Activated naive CD8-positive, alpha-beta T cell treated with anti-CD3 and anti-CD28 coated beads for 36 hours (primary cell): ENCODE results near the gene MACROH2A2. TPM values are rescaled to one million over a fixed set of nuclear protein-coding genes. Genes with fewer than 3 reads are reported as not detected.
A peak's percentile ranks its signal among the peaks of the same experiment; 100 is the strongest.
"Not testable (repeated sequence)": the region's sequence is repeated elsewhere in the genome, so short reads cannot be mapped to it uniquely, and the experiment has no call there.

Experiments
- DNase-seq: peaks from one replicate; pipeline ENCODE4 v3.0.0; 2021
- H3K27ac Mint-ChIP-seq: one replicate; pipeline ENCODE4 v1.8.0; 2022; ENCODE audit warnings: mild to moderate bottlenecking, moderate library complexity, mixed read lengths
- H3K27me3 Mint-ChIP-seq: one replicate; pipeline ENCODE4 v1.8.0; 2022; ENCODE audit warnings: mild to moderate bottlenecking, mixed read lengths
- H3K36me3 Mint-ChIP-seq: one replicate; pipeline ENCODE4 v1.8.0; 2021; ENCODE audit warnings: mild to moderate bottlenecking, mixed read lengths
- H3K4me1 Mint-ChIP-seq: one replicate; pipeline ENCODE4 v1.8.0; 2021; ENCODE audit warnings: mixed read lengths
- H3K4me3 Mint-ChIP-seq: one replicate; pipeline ENCODE4 v1.8.0; 2022; ENCODE audit warnings: mild to moderate bottlenecking, moderate library complexity, mixed read lengths
- H3K9me3 Mint-ChIP-seq: one replicate; pipeline ENCODE4 v1.8.0; 2022; ENCODE audit warnings: mixed read lengths
- total RNA-seq, 2 experiments: library from RNA; stranded (reverse); gene quantifications; one replicate each; pipeline ENCODE4 v1.2.3, GENCODE V29; 2021

MACROH2A2 gene
- total RNA-seq, result 1 to 10 TPM; 3.9 to 4.8 TPM

- Mint-ChIP-seq H3K9me3 (no peaks in the 10 kb centered on the region), H3K4me1 (peaks cover 7% of the 10 kb centered on the region), H3K4me3 (peak within 1 kb of the TSS; percentile 80), H3K36me3 (no peaks in the 10 kb centered on the region), H3K27ac (no peak within 1 kb of the TSS), H3K27me3 (peaks cover 54% of the 10 kb centered on the region)
- DNase-seq, result peak; percentile 30
Observed at GRCh38 chr10:70052462-70053217, at the start of gene MACROH2A2. MACROH2A2 (plus strand) TSS chr10:70052846; CDS start chr10:70075659, 22,813 bp downstream.

- no peak for DNase-seq
- H3K36me3 Mint-ChIP-seq, result no peaks in the 10 kb centered on the region
- H3K4me1 Mint-ChIP-seq, result no peaks in the 10 kb centered on the region
- no peak overlapping the region for H3K27ac Mint-ChIP-seq
- peaks cover 6% of the 10 kb centered on the region for H3K9me3 Mint-ChIP-seq
- no peak overlapping the region for H3K4me3 Mint-ChIP-seq
- peaks cover 64% of the 10 kb centered on the region for H3K27me3 Mint-ChIP-seq
Observed at GRCh38 chr10:70007116-70007820, 45.4 kb upstream of the MACROH2A2 start.

GRCh38 chr10:70031215-70031614, 21.4 kb upstream of the MACROH2A2 start:
- DNase-seq, result no peak
- no peak overlapping the region for H3K27ac Mint-ChIP-seq
- H3K9me3 Mint-ChIP-seq, result peaks cover 25% of the 10 kb centered on the region
- H3K4me1 Mint-ChIP-seq, result no peaks in the 10 kb centered on the region
- no peaks in the 10 kb centered on the region for H3K36me3 Mint-ChIP-seq
- H3K4me3 Mint-ChIP-seq, result no peak overlapping the region
- H3K27me3 Mint-ChIP-seq, result peaks cover 10% of the 10 kb centered on the region

GRCh38 chr10:70032667-70033289, 19.9 kb upstream of the MACROH2A2 start:
- Mint-ChIP-seq H3K27me3 (peaks cover 7% of the 10 kb centered on the region), H3K4me1 (no peaks in the 10 kb centered on the region), H3K4me3 (no peak overlapping the region), H3K27ac (no peak overlapping the region), H3K36me3 (no peaks in the 10 kb centered on the region), H3K9me3 (peaks cover 21% of the 10 kb centered on the region)
- DNase-seq, result no peak

GRCh38 chr10:70034232-70034631, 18.4 kb upstream of the MACROH2A2 start:
- no peak for DNase-seq
- Mint-ChIP-seq H3K27ac (no peak overlapping the region), H3K4me1 (no peaks in the 10 kb centered on the region), H3K36me3 (no peaks in the 10 kb centered on the region), H3K27me3 (peaks cover 11% of the 10 kb centered on the region), H3K4me3 (no peak overlapping the region), H3K9me3 (peaks cover 23% of the 10 kb centered on the region)

- Mint-ChIP-seq H3K27me3 (peaks cover 11% of the 10 kb centered on the region), H3K36me3 (peaks cover 1% of the 10 kb centered on the region), H3K9me3 (peaks cover 17% of the 10 kb centered on the region), H3K4me3 (no peak overlapping the region), H3K27ac (no peak overlapping the region), H3K4me1 (no peaks in the 10 kb centered on the region)
- no peak for DNase-seq
Observed at GRCh38 chr10:70035531-70035930, 17.1 kb upstream of the MACROH2A2 start.

GRCh38 chr10:70038923-70039322, 13.7 kb upstream of the MACROH2A2 start:
- peaks cover 20% of the 10 kb centered on the region for H3K9me3 Mint-ChIP-seq
- H3K4me1 Mint-ChIP-seq, result no peaks in the 10 kb centered on the region
- no peak for DNase-seq
- no peak overlapping the region for H3K27ac Mint-ChIP-seq
- H3K27me3 Mint-ChIP-seq, result peaks cover 14% of the 10 kb centered on the region
- H3K36me3 Mint-ChIP-seq, result peaks cover 7% of the 10 kb centered on the region
- no peak overlapping the region for H3K4me3 Mint-ChIP-seq

GRCh38 chr10:70041016-70041415, 11.6 kb upstream of the MACROH2A2 start:
- no peak overlapping the region for H3K27ac Mint-ChIP-seq
- H3K27me3 Mint-ChIP-seq, result peaks cover 14% of the 10 kb centered on the region
- no peaks in the 10 kb centered on the region for H3K4me1 Mint-ChIP-seq
- H3K9me3 Mint-ChIP-seq, result peaks cover 20% of the 10 kb centered on the region
- peaks cover 7% of the 10 kb centered on the region for H3K36me3 Mint-ChIP-seq
- no peak for DNase-seq
- H3K4me3 Mint-ChIP-seq, result no peak overlapping the region

- H3K4me3 Mint-ChIP-seq, H3K4me1 Mint-ChIP-seq, H3K36me3 Mint-ChIP-seq, DNase-seq, H3K27ac Mint-ChIP-seq: not testable (repeated sequence)
- H3K9me3 Mint-ChIP-seq, result peaks cover 20% of the 10 kb centered on the region
- H3K27me3 Mint-ChIP-seq, result peaks cover 14% of the 10 kb centered on the region
Observed at GRCh38 chr10:70041739-70042138, 10.9 kb upstream of the MACROH2A2 start.

GRCh38 chr10:70047066-70047465, 5.6 kb upstream of the MACROH2A2 start:
- H3K4me3 Mint-ChIP-seq, H3K4me1 Mint-ChIP-seq, H3K36me3 Mint-ChIP-seq, H3K27ac Mint-ChIP-seq, DNase-seq, H3K9me3 Mint-ChIP-seq: not testable (repeated sequence)
- peaks cover 23% of the 10 kb centered on the region for H3K27me3 Mint-ChIP-seq

GRCh38 chr10:70048030-70048723, 4.5 kb upstream of the MACROH2A2 start:
- no peak for DNase-seq
- H3K4me3 Mint-ChIP-seq, result no peak overlapping the region
- H3K4me1 Mint-ChIP-seq, result peaks cover 6% of the 10 kb centered on the region
- H3K27me3 Mint-ChIP-seq, result peaks cover 33% of the 10 kb centered on the region
- H3K27ac Mint-ChIP-seq, result no peak overlapping the region
- H3K9me3 Mint-ChIP-seq, result no peaks in the 10 kb centered on the region
- H3K36me3 Mint-ChIP-seq, result no peaks in the 10 kb centered on the region

- Mint-ChIP-seq H3K36me3 (no peaks in the 10 kb centered on the region), H3K27ac (no peak overlapping the region), H3K9me3 (no peaks in the 10 kb centered on the region), H3K4me3 (no peak overlapping the region), H3K4me1 (peaks cover 7% of the 10 kb centered on the region), H3K27me3 (peaks cover 54% of the 10 kb centered on the region)
- DNase-seq, result no peak
Observed at GRCh38 chr10:70051848-70052247, 798 bp upstream of the MACROH2A2 start.

GRCh38 chr10:70053218-70053840, 683 bp downstream of the MACROH2A2 start:
- peak; percentile 36 for DNase-seq
- H3K36me3 Mint-ChIP-seq, result no peaks in the 10 kb centered on the region
- H3K4me3 Mint-ChIP-seq, result peak overlapping the region; percentile 80
- H3K9me3 Mint-ChIP-seq, result no peaks in the 10 kb centered on the region
- H3K27ac Mint-ChIP-seq, result no peak overlapping the region
- H3K27me3 Mint-ChIP-seq, result peaks cover 54% of the 10 kb centered on the region
- peaks cover 7% of the 10 kb centered on the region for H3K4me1 Mint-ChIP-seq

- no peaks in the 10 kb centered on the region for H3K36me3 Mint-ChIP-seq
- H3K27ac Mint-ChIP-seq, result no peak overlapping the region
- peak; percentile 45 for DNase-seq
- H3K9me3 Mint-ChIP-seq, result no peaks in the 10 kb centered on the region
- H3K4me1 Mint-ChIP-seq, result peaks cover 7% of the 10 kb centered on the region
- H3K27me3 Mint-ChIP-seq, result peaks cover 54% of the 10 kb centered on the region
- H3K4me3 Mint-ChIP-seq, result peak overlapping the region; percentile 75
Observed at GRCh38 chr10:70053841-70054288, 1.2 kb downstream of the MACROH2A2 start.
